Stimulated activated naive CD8-positive, alpha-beta T cell treated with anti-CD3 and anti-CD28 coated beads, Interleukin-15, Interleukin-2, amounts not matched to agents 100 ng/mL and 50 ng/mL, for 24 hours (primary cell): ENCODE data around the gene FSTL4.
"Not testable (repeated sequence)": the region's sequence is repeated elsewhere in the genome, so short reads cannot be mapped to it uniquely, and the experiment has no call there.

Experiments used
- H3K27ac Mint-ChIP-seq: one replicate; pipeline ENCODE4 v1.8.0; 2021; ENCODE audit warnings: mild to moderate bottlenecking, mixed read lengths
- H3K27me3 Mint-ChIP-seq: one replicate; pipeline ENCODE4 v1.8.0; 2021; ENCODE audit warnings: mixed read lengths
- H3K36me3 Mint-ChIP-seq: one replicate; pipeline ENCODE4 v1.8.0; 2021; ENCODE audit warnings: low read depth, mixed read lengths
- H3K4me1 Mint-ChIP-seq: one replicate; pipeline ENCODE4 v1.8.0; 2021; ENCODE audit warnings: low read depth, mixed read lengths
- H3K4me3 Mint-ChIP-seq: one replicate; pipeline ENCODE4 v1.8.0; 2021; ENCODE audit warnings: mild to moderate bottlenecking, mixed read lengths
- H3K9me3 Mint-ChIP-seq: one replicate; pipeline ENCODE4 v1.8.0; 2021; ENCODE audit warnings: mixed read lengths

FSTL4 gene

DNA sequence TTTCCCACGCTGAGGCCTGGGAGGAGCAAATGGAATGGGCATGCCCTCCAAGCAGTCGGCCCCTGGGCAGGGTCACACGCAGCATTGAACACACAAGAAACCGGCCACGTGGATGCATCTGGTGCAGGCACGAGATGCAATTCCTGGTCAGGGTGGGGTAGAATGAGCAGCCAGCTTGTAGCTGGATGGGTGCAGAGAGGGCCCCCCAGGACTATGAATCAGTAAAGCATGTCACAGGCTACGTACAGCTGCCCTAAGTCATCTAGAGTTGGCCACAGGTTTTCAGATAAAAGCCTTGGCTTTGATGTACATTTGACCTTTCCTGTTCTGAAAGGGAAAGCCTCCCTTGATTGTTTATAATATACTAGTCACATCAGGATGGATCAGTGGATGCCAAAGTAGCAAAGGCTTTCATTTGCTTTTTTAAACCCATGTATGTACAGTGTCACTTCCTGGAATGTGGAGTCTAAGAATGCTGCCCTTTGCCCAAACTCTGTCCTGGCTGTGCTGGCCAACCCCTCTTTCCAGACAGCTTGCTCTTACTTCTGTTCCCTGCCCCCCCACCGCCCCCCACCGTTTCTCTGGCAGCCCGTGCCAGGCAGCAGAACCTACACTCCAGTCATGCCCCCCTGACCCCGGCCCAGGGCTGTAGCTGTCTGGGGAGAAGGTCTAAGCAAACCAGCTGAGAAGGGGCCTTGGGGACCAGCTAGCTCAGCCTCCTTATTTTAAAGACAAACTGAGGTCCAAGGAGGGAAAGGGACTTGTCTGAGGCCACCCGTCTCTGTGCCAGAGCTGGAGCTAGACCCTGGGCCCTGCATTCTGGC, 391.3 kb downstream of the FSTL4 start:
- Mint-ChIP-seq H3K9me3 (no peaks in the 10 kb centered on the region), H3K4me1 (no peaks in the 10 kb centered on the region), H3K27ac (no peak overlapping the region), H3K36me3 (no peaks in the 10 kb centered on the region), H3K4me3 (no peak overlapping the region), H3K27me3 (no peaks in the 10 kb centered on the region)

DNA sequence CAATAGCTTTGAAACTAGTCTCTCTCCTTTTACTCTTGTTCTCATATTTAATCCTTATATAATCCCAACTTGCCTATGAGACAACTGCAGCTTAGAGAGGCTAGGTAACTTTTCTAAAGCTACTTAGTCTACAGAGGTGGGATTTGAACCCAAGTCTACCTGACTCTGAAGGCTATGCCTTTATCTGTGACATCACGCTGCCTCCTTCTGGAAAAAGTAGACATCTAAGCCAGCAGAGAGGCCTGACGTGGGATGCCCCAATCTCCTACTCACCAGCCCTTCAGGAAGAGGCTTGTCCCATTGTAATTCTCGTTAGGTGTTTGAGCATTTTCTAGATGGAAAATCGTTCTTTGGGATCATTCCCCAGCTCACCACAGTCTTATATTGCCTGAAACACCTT, 393.0 kb downstream of the FSTL4 start:
- H3K27me3 Mint-ChIP-seq: no peaks in the 10 kb centered on the region

DNA sequence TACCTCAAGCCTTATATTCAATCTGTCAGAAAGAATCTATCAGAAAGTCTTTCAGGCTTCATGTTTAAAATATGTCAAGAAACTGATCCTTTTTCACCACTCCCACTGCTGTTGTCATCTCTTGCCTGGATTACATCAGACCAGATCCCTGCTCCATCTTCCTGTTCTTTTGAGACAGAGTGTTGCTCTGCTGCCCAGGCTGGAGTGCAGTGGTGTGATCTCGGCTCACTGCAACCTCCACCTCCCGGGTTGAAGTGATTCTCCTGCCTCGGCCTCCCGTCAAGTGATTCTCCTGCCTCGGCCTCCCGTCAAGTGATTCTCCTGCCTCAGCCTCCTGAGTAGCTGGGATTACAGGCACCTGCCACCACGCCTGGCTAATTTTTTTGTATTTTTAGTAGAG, 396.2 kb downstream of the FSTL4 start:
- H3K27me3 Mint-ChIP-seq, H3K4me3 Mint-ChIP-seq, H3K9me3 Mint-ChIP-seq, H3K27ac Mint-ChIP-seq, H3K36me3 Mint-ChIP-seq, H3K4me1 Mint-ChIP-seq: not testable (repeated sequence)

More for the DNA sequence above, 393.0 kb downstream of the FSTL4 start:
- Mint-ChIP-seq H3K4me3 (no peak overlapping the region), H3K4me1 (no peaks in the 10 kb centered on the region), H3K9me3 (no peaks in the 10 kb centered on the region), H3K36me3 (no peaks in the 10 kb centered on the region), H3K27ac (no peak overlapping the region)

DNA sequence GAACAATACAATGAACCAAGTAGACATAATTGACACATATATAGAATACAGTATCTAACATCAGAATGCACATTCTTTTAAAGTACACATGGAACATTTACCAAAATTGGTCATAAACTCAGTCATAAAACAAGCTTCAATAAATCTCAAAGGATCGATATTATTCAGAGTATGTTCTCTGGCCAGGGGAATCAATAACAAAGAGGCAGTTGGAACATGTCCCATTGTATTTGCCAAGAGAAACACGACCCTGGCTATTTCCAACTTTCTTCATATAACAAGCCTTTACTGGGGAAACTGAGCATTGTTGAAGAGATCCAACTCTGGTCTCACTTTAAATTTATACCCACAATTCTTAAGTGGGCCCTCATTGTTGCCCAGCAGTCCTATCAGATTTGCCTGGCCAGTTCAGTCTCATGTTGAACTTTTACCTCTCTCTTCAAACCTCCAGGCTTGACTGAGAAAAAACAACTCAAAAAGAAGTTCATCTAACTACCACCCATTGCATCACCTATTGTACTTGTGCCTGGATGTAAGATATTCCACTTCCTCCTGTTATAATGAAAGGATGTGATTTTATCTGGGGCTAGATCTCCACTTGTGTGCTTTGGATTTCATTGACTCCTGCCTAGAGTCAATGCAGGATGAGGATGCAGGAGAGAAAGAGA, 398.1 kb downstream of the FSTL4 start:
- Mint-ChIP-seq H3K9me3 (no peaks in the 10 kb centered on the region), H3K4me3 (no peak overlapping the region), H3K36me3 (no peaks in the 10 kb centered on the region), H3K4me1 (no peaks in the 10 kb centered on the region), H3K27ac (no peak overlapping the region), H3K27me3 (no peaks in the 10 kb centered on the region)

DNA sequence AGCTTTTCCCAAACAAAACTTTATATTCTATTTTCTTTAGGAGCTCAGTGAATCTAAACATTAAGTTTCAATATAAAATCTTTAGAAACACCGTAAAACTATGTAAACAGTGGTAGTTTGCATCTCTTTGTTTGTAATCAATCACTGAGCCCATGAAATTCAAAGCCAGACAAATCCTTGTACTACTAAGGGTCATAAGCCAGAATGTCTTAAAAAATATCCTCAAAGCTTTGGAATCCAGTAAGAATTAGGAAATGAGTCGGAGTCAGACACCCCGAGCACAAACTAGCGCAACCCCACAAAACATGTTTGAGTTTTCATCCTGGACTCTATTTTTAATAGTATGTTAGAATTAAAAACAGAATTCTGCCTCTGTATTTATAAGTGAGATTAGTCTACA, 406.7 kb downstream of the FSTL4 start:
- Mint-ChIP-seq H3K4me3 (no peak overlapping the region), H3K27me3 (no peaks in the 10 kb centered on the region), H3K9me3 (no peaks in the 10 kb centered on the region), H3K4me1 (no peaks in the 10 kb centered on the region), H3K36me3 (no peaks in the 10 kb centered on the region), H3K27ac (no peak overlapping the region)

DNA sequence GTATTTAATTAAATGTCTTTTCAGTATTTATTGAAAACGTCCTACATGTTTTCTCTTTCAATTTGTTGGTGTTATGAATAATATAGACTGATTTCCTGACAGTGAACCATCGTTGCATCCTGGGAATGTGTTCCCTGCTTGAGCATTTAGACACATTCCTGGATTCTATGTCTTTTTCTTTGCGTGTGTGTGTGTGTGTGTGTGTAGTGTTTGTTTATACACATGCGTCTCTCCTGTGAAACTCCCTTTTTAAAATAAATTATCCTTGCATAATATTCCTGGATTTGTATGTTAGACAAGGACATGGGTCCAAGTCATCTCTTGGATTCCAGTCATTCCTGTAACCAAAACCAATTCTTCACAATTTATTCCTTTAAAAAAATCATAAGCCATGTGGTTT, 407.1 kb downstream of the FSTL4 start:
- no peaks in the 10 kb centered on the region for H3K4me1 Mint-ChIP-seq
- no peak overlapping the region for H3K4me3 Mint-ChIP-seq
- H3K27me3 Mint-ChIP-seq: no peaks in the 10 kb centered on the region
- no peak overlapping the region for H3K27ac Mint-ChIP-seq
- no peaks in the 10 kb centered on the region for H3K9me3 Mint-ChIP-seq
- no peaks in the 10 kb centered on the region for H3K36me3 Mint-ChIP-seq

DNA sequence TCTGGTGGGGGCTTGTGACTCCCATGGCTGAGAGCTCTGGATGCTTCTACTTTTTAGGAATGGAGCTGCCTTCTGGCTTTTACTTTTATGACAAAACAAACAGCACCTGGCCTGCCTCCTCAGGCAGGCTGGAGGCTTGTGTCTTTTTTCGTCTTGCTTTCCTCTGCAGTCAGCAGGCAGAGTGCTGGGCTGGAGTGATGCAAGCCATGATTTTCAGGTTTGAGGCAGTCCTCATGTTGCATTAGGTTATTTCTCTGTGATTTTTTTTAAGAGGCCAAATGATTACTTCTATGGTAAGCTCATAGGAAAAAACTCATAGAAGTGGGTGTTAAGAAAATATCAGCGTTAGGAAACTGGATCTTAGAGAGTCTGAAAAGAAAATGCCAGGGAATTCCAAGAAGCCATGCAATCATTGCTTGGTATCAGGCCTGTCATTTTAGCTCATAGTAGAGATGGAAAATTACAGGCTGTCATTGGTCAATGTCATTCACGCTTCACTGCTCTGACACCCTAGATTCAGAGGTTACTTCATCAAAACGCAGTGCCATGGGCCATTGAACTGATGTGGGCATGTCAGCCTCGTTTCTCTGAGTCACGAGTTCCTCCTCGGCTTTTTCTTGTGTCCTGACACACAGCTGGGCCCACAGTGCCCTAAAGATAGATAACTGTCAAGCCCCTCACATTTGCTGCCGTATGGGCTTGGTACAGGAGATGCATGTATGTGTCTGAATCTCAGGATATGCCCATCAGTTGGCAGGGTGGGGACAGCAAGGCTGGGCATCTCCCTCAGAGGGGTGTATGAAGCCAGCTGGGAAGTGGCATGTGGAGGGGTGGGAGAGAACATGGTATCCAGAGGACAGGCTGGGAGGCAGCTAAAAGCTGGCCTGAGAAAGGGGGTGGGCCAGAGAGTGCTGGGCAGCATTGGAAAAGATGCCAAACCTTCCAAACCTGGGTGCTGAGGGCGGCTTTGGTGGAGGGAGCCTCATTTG, 408.7 kb downstream of the FSTL4 start:
- Mint-ChIP-seq H3K4me3 (no peak overlapping the region), H3K27ac (no peak overlapping the region), H3K36me3 (no peaks in the 10 kb centered on the region), H3K27me3 (no peaks in the 10 kb centered on the region), H3K9me3 (no peaks in the 10 kb centered on the region), H3K4me1 (no peaks in the 10 kb centered on the region)

DNA sequence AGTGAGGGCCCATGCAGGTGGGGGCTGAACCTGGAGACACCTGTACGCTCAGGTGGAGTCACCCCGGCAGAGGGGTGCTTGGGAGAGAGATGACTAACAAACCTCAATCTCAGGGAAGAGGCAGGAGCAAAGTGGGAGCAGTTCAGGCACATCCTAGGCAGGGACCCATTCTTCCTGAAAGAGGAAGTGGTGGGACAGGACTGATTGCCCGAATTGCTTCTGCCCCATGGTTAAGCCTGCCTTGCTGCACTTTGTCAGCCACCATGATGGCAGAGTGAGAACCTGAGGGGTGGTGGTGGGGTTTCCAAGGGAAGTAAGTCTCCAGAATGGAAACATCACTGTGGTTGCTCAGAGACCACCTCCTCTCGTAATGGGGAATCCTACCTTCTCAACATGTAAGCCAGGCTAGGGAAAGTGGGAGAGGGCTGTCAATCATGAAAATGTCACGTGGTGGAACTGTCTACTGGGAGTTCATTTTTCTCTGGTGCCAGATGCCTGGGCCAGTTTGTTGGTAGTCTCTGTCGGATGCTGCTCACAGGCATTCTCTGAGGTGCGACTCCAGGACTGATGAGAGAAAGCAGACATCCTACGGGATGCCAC, 410.2 kb downstream of the FSTL4 start:
- Mint-ChIP-seq H3K27ac (no peak overlapping the region), H3K9me3 (no peaks in the 10 kb centered on the region), H3K27me3 (no peaks in the 10 kb centered on the region), H3K4me3 (no peak overlapping the region), H3K4me1 (no peaks in the 10 kb centered on the region), H3K36me3 (no peaks in the 10 kb centered on the region)

DNA sequence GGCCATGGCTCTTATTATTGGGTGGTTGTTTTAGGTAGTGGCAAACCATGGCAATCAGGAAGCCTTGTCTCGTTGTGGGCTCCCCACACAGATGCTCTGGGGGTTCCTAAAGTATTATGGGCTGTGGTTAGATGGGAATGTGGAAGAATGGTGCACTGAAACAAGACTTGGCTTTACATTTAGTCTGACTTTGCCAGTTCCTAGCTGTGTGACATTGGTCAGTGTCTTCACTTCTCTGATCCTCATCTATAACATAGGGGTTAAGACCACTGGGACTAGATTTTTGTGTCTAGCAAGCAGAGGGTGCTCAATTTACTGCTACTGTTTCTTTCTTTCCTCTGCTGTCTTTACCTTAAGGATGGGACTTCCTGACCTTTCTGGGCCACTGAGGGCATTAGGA, 411.0 kb downstream of the FSTL4 start:
- Mint-ChIP-seq H3K27ac (no peak overlapping the region), H3K4me1 (no peaks in the 10 kb centered on the region), H3K4me3 (no peak overlapping the region), H3K27me3 (no peaks in the 10 kb centered on the region), H3K9me3 (no peaks in the 10 kb centered on the region), H3K36me3 (no peaks in the 10 kb centered on the region)

DNA sequence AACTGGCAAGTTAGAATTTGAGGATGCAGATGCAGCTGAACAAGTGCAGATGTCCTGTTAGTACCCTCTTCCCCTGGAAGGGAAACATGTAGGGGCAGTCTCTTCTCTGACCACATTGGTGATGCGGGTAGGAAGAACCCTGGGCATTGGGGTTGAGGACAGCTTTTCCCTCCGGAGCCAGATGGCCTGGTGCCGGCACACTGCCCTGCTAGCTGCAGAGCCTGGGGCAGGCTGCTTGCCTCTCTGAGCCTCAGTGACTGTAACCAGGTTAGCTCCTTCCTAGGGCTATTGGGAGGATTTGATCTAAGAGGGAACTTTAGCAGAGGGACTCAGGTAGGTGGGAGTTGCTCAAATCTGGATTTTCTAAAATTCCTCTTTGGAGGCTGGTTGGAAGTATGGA, 412.1 kb downstream of the FSTL4 start:
- no peak overlapping the region for H3K27ac Mint-ChIP-seq
- no peaks in the 10 kb centered on the region for H3K27me3 Mint-ChIP-seq
- H3K4me1 Mint-ChIP-seq: no peaks in the 10 kb centered on the region
- no peak overlapping the region for H3K4me3 Mint-ChIP-seq
- no peaks in the 10 kb centered on the region for H3K36me3 Mint-ChIP-seq
- H3K9me3 Mint-ChIP-seq: no peaks in the 10 kb centered on the region

DNA sequence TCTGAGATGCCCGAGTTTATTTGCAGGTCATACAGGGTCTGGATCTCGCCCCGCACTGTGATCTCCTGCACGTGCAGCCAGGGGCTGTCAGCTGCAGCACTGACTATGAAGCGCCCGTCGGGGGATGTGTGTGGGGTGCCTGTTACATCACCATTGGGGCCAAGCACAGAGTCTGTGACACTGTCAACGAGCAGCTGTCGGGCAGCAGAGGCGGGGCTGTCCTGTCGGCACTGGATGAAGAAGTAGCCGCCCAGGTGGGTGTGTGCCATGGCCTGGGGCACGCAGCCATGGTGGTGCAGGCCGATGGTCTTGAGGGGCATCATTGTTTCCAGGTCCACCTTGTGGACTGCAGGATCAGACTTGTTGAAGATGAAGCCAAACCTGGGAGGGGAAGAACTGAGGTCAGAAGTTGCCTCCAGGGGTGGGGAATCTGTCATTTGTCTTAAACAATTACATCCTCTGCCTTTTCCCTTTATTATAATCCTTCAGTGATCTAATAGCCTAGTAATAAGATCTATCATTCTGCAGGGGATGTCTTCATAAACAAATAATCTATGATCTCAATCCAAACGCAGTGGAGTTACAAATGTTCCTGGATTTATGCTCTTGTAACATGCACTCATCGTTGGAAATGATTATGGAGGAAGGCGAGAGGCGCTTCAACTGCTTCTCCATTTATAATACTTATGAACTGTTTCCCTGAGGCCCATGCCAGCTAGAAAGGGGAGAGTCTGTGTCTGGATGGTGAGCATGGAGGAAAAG, 412.7 kb downstream of the FSTL4 start:
- Mint-ChIP-seq H3K27me3 (no peaks in the 10 kb centered on the region), H3K4me3 (no peak overlapping the region), H3K36me3 (no peaks in the 10 kb centered on the region), H3K27ac (no peak overlapping the region), H3K4me1 (no peaks in the 10 kb centered on the region), H3K9me3 (no peaks in the 10 kb centered on the region)

DNA sequence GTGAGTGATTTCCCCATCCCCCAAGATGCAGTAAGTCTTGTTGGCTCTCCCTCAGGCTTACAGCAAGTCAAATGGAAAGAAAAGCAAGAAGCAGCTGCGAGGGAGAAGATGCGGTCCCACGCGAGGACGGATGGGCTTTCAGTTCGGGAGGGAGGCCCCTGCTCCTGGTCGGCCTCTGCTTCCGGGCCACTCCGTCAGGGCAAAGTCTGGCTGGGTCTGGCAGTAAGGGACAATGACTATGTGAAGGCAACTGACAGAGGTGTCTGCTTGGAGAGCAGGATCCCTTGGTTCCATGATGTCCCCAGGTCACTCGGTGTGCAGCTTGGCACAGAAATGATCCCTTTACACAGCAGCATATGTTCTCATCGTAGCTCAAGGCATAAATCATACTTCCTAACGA, 413.8 kb downstream of the FSTL4 start:
- no peaks in the 10 kb centered on the region for H3K9me3 Mint-ChIP-seq
- no peak overlapping the region for H3K4me3 Mint-ChIP-seq
- H3K27ac Mint-ChIP-seq: no peak overlapping the region
- no peaks in the 10 kb centered on the region for H3K4me1 Mint-ChIP-seq
- no peaks in the 10 kb centered on the region for H3K27me3 Mint-ChIP-seq
- H3K36me3 Mint-ChIP-seq: no peaks in the 10 kb centered on the region

DNA sequence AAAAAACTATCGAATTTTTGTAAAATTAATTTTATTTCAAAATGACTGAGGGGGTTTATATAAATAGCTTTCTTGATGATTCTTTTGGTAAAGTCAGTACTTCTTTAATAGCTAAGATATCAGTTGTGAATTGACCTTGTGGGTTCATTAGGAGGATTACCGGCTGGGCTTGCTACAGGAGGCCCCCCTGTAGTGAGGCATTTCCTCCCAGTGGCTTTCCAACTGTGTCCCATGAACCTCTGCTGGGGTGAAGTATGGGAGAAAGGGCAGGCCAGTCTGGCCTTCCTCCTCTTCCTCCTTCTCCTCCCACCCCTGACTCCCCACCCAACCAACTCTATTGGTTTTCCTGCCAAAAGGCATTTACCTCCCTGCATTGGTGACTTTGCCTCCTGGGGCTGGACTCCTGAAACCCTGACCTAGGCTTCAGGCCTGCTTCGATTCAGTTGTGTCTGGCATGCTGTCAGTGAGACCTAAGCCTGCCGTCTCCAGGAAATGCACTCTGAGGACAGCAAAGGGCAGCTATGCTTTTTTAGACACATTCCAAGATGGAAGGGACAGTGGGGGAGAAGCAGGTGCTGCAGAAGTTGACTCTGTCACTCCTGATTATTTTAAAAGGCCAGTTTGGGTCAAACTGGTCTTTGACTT, 415.8 kb downstream of the FSTL4 start:
- H3K27ac Mint-ChIP-seq: no peak overlapping the region
- H3K27me3 Mint-ChIP-seq: no peaks in the 10 kb centered on the region
- no peaks in the 10 kb centered on the region for H3K9me3 Mint-ChIP-seq
- no peak overlapping the region for H3K4me3 Mint-ChIP-seq
- H3K36me3 Mint-ChIP-seq: no peaks in the 10 kb centered on the region
- no peaks in the 10 kb centered on the region for H3K4me1 Mint-ChIP-seq

DNA sequence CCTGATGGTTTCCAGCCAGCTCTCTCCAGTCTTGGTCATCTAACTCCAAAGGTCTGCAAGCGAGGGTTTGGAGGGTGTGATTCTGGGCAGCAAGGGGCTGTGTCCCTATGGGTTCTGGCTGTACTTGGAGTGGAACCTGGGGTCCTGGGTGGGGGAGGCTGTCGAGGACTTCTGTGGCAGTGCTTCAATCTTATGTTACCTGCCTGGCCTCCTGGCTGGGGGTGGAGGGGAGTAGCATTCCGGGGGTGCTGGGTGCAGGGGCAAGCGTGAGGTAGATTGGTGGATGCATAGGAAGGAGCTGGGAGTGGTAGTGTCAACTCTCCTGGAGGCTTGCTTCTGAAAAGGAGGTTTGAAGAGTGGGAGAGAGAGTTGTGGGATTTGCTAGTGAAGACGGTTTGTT, 417.1 kb downstream of the FSTL4 start:
- Mint-ChIP-seq H3K27ac (no peak overlapping the region), H3K4me1 (no peaks in the 10 kb centered on the region), H3K27me3 (no peaks in the 10 kb centered on the region), H3K36me3 (no peaks in the 10 kb centered on the region), H3K9me3 (no peaks in the 10 kb centered on the region), H3K4me3 (no peak overlapping the region)
